Fibroblast of villous mesenchyme (primary cell): Measurements from ENCODE around the gene BCKDHA. TPM values are rescaled to one million over a fixed set of nuclear protein-coding genes. Genes with fewer than 3 reads are reported as not detected.
"Not testable (repeated sequence)": the region's sequence is repeated elsewhere in the genome, so short reads cannot be mapped to it uniquely, and the experiment has no call there.

Source experiments
- DNase-seq: peaks from one replicate; pipeline ENCODE4 v3.0.0-alpha.2; 2010; ENCODE audit warnings: low read depth
- H3K4me3 ChIP-seq: 2 replicates; pipeline ENCODE4 v1.5.1; 2011; ENCODE audit warnings: low read depth, mild to moderate bottlenecking, low read length
- total RNA-seq: library from RNA; depleted of rRNA; stranded (reverse); fragments of >200 nt; gene quantifications from 2 replicates; pipeline ENCODE4 v1.2.3, GENCODE V29; 2012
- TF ChIP-seq, protein P1 (sequence below): IDR thresholded peaks from 2 replicates; pipeline ENCODE4 v1.5.1; 2012; ENCODE audit warnings: low read depth, mild to moderate bottlenecking, low read length; ENCODE audit not compliant: insufficient read depth

BCKDHA gene
- total RNA-seq, 1 donor, result 21.2 TPM

DNA sequence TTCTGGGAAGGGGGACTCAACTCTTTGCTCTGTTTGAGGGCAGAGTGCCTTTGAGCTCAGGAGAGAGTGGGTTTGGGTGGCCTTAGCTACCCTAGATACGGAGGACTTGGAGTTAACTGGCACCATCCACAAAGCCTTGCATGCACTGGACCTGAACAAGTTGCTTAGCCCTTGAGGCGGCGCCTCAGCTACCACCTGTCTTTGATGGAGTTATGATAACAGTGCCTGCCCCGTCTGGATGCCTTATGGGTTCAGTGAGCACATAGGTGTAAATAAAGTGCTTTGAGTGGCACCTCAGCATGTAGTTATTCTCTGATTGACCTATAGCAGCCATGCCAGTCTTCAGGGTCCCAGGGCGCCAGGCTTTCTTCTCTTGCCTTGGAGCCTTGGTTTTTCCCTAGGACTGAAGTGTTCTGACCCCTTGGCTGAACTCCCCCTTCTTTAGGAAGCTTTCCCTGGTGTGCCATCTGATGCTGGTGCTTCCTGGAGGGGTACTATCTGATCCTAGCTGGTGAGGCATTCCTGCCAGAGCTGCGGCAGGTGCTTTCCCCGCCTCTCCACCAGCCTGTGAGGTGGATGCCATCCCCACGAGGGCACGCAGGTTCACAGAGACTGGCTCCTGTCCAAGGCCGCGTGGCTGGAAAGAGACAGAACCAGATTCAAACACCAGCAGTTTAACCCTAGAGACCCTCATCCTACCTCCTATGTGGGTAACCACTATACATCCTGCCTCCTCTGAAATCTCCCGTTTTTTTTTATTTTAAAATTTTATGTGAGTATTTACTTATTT, 5.8 kb downstream of the BCKDHA start:
- H3K4me3 ChIP-seq, result no peak overlapping the region
- no peak for DNase-seq
- TF ChIP-seq, protein P1, sequence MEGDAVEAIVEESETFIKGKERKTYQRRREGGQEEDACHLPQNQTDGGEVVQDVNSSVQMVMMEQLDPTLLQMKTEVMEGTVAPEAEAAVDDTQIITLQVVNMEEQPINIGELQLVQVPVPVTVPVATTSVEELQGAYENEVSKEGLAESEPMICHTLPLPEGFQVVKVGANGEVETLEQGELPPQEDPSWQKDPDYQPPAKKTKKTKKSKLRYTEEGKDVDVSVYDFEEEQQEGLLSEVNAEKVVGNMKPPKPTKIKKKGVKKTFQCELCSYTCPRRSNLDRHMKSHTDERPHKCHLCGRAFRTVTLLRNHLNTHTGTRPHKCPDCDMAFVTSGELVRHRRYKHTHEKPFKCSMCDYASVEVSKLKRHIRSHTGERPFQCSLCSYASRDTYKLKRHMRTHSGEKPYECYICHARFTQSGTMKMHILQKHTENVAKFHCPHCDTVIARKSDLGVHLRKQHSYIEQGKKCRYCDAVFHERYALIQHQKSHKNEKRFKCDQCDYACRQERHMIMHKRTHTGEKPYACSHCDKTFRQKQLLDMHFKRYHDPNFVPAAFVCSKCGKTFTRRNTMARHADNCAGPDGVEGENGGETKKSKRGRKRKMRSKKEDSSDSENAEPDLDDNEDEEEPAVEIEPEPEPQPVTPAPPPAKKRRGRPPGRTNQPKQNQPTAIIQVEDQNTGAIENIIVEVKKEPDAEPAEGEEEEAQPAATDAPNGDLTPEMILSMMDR, result no peak

DNA sequence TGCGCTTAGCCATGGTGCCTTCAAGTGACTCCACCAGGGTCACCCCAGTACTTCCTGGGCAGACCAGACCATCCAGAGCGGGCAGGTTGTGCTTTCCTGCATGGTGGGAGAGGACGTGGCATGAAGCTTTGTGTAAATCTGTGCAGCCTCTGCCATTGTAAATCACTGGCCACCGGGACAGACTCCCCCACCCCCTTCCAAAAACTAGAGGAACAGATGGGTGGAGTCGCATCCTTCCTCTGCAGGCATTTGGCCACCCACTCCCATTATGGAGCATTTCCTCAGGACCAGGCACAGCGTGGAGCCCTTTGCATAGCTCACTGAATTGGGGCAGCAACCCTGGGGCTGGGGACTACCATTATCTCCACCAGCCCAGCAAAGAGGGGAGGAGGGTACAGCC, 8.2 kb downstream of the BCKDHA start:
- DNase-seq, result no peak
- H3K4me3 ChIP-seq, result no peak overlapping the region
- TF ChIP-seq, protein P1, result no peak

DNA sequence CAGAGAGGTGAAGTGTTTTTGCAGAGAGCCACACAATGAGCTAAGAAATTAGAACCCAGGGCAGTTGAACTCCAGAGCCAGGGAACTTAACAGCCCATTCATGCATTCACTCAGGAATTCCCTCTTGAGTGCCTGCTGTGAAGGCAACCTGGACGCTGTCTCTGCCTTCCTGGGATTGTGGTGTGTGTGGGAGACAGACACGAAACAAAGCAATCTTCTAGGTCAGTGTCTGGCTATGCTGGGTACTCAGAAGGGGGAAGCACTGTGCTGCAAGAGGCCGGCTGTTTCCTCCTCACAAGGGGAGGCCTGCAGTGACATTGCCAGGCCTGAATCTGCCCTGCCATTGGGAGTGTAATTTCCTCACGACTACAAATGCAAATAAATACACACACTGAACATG, 9.7 kb downstream of the BCKDHA start:
- no peak overlapping the region for H3K4me3 ChIP-seq
- DNase-seq, result peak; percentile 23
- TF ChIP-seq, protein P1, result no peak

DNA sequence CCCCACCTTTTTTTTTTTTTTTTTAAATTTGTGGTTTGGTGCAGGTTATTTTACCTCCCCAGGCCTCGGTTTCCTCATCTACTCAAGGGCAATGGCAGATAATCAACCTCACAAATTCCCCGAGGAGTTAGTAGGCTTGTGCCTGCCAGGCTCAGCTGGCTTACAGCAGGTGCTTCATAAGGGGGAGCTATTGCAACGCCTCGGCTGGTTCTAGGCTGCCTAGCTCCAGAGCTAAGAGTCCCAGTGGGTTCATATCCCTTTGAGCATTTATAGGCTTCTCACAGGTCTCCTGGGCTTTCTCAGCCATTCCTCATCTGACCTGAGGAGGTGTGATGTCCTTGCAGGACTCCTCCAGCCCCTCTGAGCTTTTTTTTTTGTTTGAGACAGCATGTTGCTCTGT, 10.6 kb downstream of the BCKDHA start:
- DNase-seq, result no peak

DNA sequence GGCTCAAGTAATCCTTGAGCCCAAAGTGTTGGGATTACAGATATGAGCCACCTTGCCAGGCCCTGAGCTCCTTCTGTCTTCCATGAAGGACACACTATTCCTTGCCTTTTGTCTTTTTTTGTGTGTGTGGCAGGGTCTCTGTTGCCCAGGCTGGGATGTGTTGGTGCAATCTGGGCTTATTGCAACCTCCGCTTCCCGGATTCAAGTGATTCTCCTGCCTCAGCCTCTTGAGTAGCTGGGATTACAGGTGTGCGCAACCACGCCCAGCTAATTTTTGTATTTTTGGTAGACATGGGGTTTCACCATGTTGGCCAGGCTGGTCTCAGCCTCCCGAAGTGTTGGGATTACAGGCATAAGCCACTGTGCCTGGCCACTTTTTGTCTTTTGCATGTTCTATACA, 11.2 kb downstream of the BCKDHA start:
- H3K4me3 ChIP-seq, DNase-seq: not testable (repeated sequence)

More for the DNA sequence above, 10.6 kb downstream of the BCKDHA start:
- H3K4me3 ChIP-seq, result no peak overlapping the region
- TF ChIP-seq, protein P1, result no peak

DNA sequence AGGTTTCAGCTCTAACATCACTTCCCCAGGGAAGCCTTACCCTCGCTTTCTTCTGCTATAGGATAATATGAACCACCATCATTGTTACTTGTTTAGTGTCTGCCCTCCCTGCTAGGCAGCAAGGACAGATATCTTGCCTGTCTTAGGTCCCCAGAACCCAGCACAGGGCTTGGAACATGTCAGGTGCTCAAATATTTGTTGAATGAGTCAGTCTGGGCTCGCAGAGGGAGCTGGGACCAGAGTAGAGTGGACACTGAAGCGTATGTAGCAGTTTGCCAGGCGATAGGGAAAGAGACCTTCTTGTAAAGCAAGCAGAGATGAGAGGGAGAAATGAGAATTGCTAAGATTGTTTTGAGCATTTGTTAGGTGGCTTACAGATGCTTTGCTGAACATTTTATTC, 11.7 kb downstream of the BCKDHA start:
- DNase-seq, result peak; percentile 50
- H3K4me3 ChIP-seq, result no peak overlapping the region
- TF ChIP-seq, protein P1, result no peak

DNA sequence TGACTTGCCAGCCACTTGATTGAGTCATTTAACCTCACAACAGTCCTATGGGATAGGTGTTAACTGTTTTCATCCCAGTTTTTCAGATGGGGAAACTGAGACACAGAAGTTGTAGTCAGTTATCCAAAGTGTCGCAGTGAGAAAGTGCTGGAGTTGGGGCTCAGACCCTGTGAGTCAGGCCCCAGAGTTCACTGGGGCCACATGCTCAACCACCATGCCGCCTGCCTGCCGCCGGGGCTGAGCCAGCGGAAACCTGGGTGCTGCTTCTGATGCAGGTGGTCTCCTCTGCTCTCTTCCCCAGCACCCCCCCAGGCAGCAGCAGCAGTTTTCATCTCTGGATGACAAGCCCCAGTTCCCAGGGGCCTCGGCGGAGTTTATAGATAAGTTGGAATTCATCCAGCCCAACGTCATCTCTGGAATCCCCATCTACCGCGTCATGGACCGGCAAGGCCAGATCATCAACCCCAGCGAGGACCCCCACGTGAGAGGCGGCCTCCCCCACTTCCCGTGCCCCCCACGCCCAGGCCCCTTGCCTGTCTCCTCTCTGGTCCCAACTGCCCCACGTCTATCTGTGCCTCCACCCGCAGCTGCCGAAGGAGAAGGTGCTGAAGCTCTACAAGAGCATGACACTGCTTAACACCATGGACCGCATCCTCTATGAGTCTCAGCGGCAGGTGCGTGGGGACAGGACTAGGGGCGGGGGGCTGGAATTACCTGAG, 12.9 kb downstream of the BCKDHA start:
- DNase-seq, result no peak
- TF ChIP-seq, protein P1, result no peak
- no peak overlapping the region for H3K4me3 ChIP-seq
